ENCODE data around the gene CDYL. TPM values are rescaled to one million over a fixed set of nuclear protein-coding genes. Genes with fewer than 3 reads are reported as not detected.

CDYL gene
- total RNA-seq, 6 experiments from 2014 or later: 28.4 to 34.8 (median 33.8) TPM

- Mint-ChIP-seq H3K9me3 (peaks cover 20% of the 10 kb centered on the region), H3K36me3 (ENCODE audit: low read depth) (peaks cover 13% of the 10 kb centered on the region), H3K27me3 (ENCODE audit: insufficient read depth) (peaks cover 2% of the 10 kb centered on the region; the same call in 1 of the 2 replicates), H3K27ac (no peak overlapping the region), H3K4me1 (ENCODE audit: low read depth) (peaks cover 12% of the 10 kb centered on the region), H3K4me3 (no peak overlapping the region)
- DNase-seq: no peak
- TF ChIP-seq CTCF (IDR thresholded peaks at IDR 0.05): no peak
These were observed 16.2 kb upstream of the CDYL start for GRCh38 chr6:4759997-4760396.

- no peaks in the 10 kb centered on the region; the same call in 1 of the 2 replicates for H3K27me3 Mint-ChIP-seq (ENCODE audit: insufficient read depth)
- TF ChIP-seq CTCF (IDR thresholded peaks at IDR 0.05): no peak
- peaks cover 13% of the 10 kb centered on the region for H3K36me3 Mint-ChIP-seq (ENCODE audit: low read depth)
- H3K4me1 Mint-ChIP-seq (ENCODE audit: low read depth): peaks cover 12% of the 10 kb centered on the region
- H3K9me3 Mint-ChIP-seq: peaks cover 20% of the 10 kb centered on the region
- H3K27ac Mint-ChIP-seq: no peak overlapping the region
- DNase-seq: no peak
- no peak overlapping the region for H3K4me3 Mint-ChIP-seq
These were observed 15.4 kb upstream of the CDYL start for GRCh38 chr6:4760773-4761172.

- no peak for DNase-seq
- Mint-ChIP-seq H3K27ac (no peak overlapping the region), H3K4me3 (no peak overlapping the region)
These were observed 13.9 kb upstream of the CDYL start for GRCh38 chr6:4762294-4762693.

GRCh38 chr6:4763921-4764320 lies 12.3 kb upstream of the CDYL start:
- no peak for TF ChIP-seq CTCF (IDR thresholded peaks at IDR 0.05)
- H3K27ac Mint-ChIP-seq: no peak overlapping the region
- no peak overlapping the region for H3K4me3 Mint-ChIP-seq
- no peak for DNase-seq
- H3K9me3 Mint-ChIP-seq: peaks cover 20% of the 10 kb centered on the region
- 0 out of 2 replicates have a peak, but pooled peaks cover 6% of the 10 kb centered on the region for H3K4me1 Mint-ChIP-seq (ENCODE audit: low read depth)
- H3K27me3 Mint-ChIP-seq (ENCODE audit: insufficient read depth): no peaks in the 10 kb centered on the region; the same call in 1 of the 2 replicates
- peaks cover 13% of the 10 kb centered on the region for H3K36me3 Mint-ChIP-seq (ENCODE audit: low read depth)

More at GRCh38 chr6:4762294-4762693, 13.9 kb upstream of the CDYL start:
- no peak for TF ChIP-seq CTCF (IDR thresholded peaks at IDR 0.05)
- Mint-ChIP-seq H3K9me3 (peaks cover 20% of the 10 kb centered on the region), H3K4me1 (ENCODE audit: low read depth) (0 out of 2 replicates have a peak, but pooled peaks cover 6% of the 10 kb centered on the region), H3K36me3 (ENCODE audit: low read depth) (peaks cover 13% of the 10 kb centered on the region), H3K27me3 (ENCODE audit: insufficient read depth) (no peaks in the 10 kb centered on the region; the same call in 1 of the 2 replicates)

- Mint-ChIP-seq H3K4me1 (ENCODE audit: low read depth) (no peaks in the 10 kb centered on the region), H3K36me3 (ENCODE audit: low read depth) (no peaks in the 10 kb centered on the region), H3K4me3 (no peak overlapping the region), H3K27ac (no peak overlapping the region), H3K9me3 (peaks cover 2% of the 10 kb centered on the region; the same call in 1 of the 2 replicates), H3K27me3 (ENCODE audit: insufficient read depth) (no peaks in the 10 kb centered on the region; the same call in none of the 2 replicates)
- no peak for TF ChIP-seq CTCF (IDR thresholded peaks at IDR 0.05)
- no peak for DNase-seq
These were observed 7.4 kb upstream of the CDYL start for GRCh38 chr6:4768815-4769214.

Data from HFFc6 (cell line).